Calu3 (cell line): ENCODE data around the gene FOXP1. TPM values are rescaled to one million over a fixed set of nuclear protein-coding genes. Genes with fewer than 3 reads are reported as not detected.

ENCODE experiments used
- BruUV-seq: library from RNA; stranded (reverse); fragments of 400-500 nt; replicated peaks from 2 replicates; lab custom pipeline; 2021; lab: Mats Ljungman, UMichigan
- CTCF ChIA-PET: fragments of 300-600 bp; sonication (Branson Sonifier 250); formaldehyde crosslinking; loops from one replicate; lab custom pipeline; 2022; ENCODE audit warnings: antibody characterized with exemption; lab: Charles Lee
- DNase-seq: peaks from one replicate; pipeline ENCODE4 v3.0.0; 2022
- H3K27ac Mint-ChIP-seq: one replicate; pipeline ENCODE4 v1.8.0; 2022; ENCODE audit warnings: mixed read lengths; ENCODE audit not compliant: unreplicated experiment
- H3K27me3 Mint-ChIP-seq: one replicate; pipeline ENCODE4 v1.8.0; 2022; ENCODE audit warnings: mixed read lengths; ENCODE audit not compliant: unreplicated experiment
- H3K36me3 Mint-ChIP-seq: one replicate; pipeline ENCODE4 v1.8.0; 2022; ENCODE audit warnings: mild to moderate bottlenecking, moderate library complexity, mixed read lengths; ENCODE audit not compliant: insufficient read depth, unreplicated experiment
- H3K4me1 Mint-ChIP-seq: one replicate; pipeline ENCODE4 v1.8.0; 2022; ENCODE audit warnings: mild to moderate bottlenecking, low read depth, mixed read lengths; ENCODE audit not compliant: unreplicated experiment
- H3K4me3 Mint-ChIP-seq: one replicate; pipeline ENCODE4 v1.8.0; 2022; ENCODE audit warnings: mild to moderate bottlenecking, low read depth, moderate library complexity, mixed read lengths; ENCODE audit not compliant: unreplicated experiment
- H3K9me3 Mint-ChIP-seq: one replicate; pipeline ENCODE4 v1.8.0; 2022; ENCODE audit warnings: low read depth, mixed read lengths; ENCODE audit not compliant: unreplicated experiment
- CTCF ChIP-seq: fragments of 200-600 bp; IDR thresholded peaks from one replicate; pipeline ENCODE4 v1.8.0; 2022; ENCODE audit warnings: antibody characterized with exemption; ENCODE audit not compliant: unreplicated experiment
- intact Hi-C: fragments of 100-400 bp; cut with micrococcal nuclease; formaldehyde crosslinking; loops from one replicate; pipeline ENCODE4 v1.10.0; 2022; ENCODE audit not compliant: unreplicated experiment
- total RNA-seq: library from RNA; stranded (reverse); gene quantifications from 2 replicates; pipeline ENCODE4 v1.2.3, GENCODE V29; 2022

The FOXP1 gene
- total RNA-seq, 1 experiment from 2014 or later, result 82.8 TPM

DNA sequence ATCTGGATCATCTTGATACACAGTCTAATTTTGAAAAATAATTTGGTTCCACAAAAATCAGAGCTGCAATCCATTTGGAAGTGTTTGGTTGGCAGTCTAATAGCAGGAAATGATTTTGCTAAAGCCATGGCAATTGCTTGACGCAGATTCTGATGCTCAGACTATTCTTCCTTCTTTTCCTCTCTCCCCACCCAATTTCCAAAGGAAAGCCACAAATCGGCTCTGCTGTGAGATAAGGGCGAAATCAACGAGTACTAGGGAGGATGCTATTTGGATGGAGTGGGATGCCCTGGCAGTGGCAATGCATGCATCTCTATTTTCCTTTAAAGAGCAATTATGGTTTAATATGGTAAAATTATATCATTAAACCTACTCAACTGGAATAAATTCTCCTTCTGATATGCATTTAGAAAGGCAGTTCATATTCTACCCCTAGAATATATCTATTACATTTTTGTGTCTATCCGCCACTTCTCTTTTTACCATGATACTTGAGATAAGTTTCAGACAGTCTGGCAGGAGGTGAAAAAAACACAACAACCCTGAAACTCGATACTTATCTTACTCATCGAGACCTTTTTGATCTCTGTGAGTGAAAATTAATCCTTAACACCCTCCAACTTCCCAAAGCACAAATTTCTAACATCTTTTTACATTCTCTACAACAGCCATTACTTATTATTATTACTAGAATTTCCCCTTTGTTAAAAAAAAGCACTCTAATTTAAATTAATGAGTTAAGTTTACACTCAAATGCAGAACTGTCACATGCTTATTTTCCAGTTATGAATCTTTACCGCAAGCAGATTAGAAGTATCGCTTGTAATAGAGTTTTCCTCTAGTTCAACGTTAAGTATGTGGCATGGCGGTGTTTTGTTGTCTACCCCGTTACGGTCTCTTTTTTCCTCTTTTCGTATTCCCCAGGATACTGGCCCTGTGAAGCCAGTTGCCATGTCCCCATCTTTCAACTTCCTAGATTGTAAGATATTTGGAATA is 433.3 kb downstream of the FOXP1 start:
- no peaks in the 10 kb centered on the region for H3K9me3 Mint-ChIP-seq
- no peak for DNase-seq
- no peak for TF ChIP-seq CTCF
- H3K4me3 Mint-ChIP-seq, result no peak overlapping the region
- H3K4me1 Mint-ChIP-seq, result peaks cover 44% of the 10 kb centered on the region
- no TSS peak for BruUV-seq
- H3K36me3 Mint-ChIP-seq, result no peaks in the 10 kb centered on the region
- CTCF ChIA-PET, result no interaction called here
- no peak overlapping the region for H3K27ac Mint-ChIP-seq
- intact Hi-C loops, result no loop called here
- H3K27me3 Mint-ChIP-seq, result no peaks in the 10 kb centered on the region

GRCh38 chr3:71148455-71149060 is 435.0 kb downstream of the FOXP1 start:
- peak overlapping the region; percentile 8 for H3K27ac Mint-ChIP-seq
- no peaks in the 10 kb centered on the region for H3K36me3 Mint-ChIP-seq
- intact Hi-C loops, result no loop called here
- H3K27me3 Mint-ChIP-seq, result no peaks in the 10 kb centered on the region
- H3K9me3 Mint-ChIP-seq, result no peaks in the 10 kb centered on the region
- BruUV-seq, result no TSS peak
- no peak for TF ChIP-seq CTCF
- CTCF ChIA-PET, result no interaction called here
- H3K4me1 Mint-ChIP-seq, result peaks cover 40% of the 10 kb centered on the region
- no peak overlapping the region for H3K4me3 Mint-ChIP-seq
- DNase-seq, result no peak

DNA sequence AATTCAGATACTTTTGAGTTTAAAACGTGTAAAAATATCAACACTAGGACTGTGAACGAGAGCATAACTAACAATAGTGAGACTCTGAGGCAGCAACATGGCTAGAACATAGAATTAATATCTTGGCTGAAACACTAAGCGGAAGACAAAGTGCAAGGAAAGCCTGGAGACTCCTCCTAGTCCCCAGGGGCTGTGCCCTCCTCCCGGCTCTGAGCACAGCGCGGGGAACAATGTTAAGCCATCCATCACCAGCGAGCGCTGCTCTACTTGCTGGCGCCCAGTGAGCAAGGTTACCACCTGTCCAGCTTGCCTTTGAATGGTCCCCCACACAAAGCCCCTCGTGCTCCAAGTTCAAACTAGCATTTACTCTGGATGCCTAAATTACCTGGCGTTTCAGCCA is 436.9 kb downstream of the FOXP1 start:
- H3K27me3 Mint-ChIP-seq, result no peaks in the 10 kb centered on the region
- H3K9me3 Mint-ChIP-seq, result no peaks in the 10 kb centered on the region
- no peak for DNase-seq
- H3K4me3 Mint-ChIP-seq, result no peak overlapping the region
- H3K27ac Mint-ChIP-seq, result no peak overlapping the region
- intact Hi-C loops, result no loop called here
- H3K4me1 Mint-ChIP-seq, result peaks cover 47% of the 10 kb centered on the region
- CTCF ChIA-PET, result no interaction called here
- no TSS peak for BruUV-seq
- TF ChIP-seq CTCF, result no peak
- H3K36me3 Mint-ChIP-seq, result peaks cover under 1% of the 10 kb centered on the region

DNA sequence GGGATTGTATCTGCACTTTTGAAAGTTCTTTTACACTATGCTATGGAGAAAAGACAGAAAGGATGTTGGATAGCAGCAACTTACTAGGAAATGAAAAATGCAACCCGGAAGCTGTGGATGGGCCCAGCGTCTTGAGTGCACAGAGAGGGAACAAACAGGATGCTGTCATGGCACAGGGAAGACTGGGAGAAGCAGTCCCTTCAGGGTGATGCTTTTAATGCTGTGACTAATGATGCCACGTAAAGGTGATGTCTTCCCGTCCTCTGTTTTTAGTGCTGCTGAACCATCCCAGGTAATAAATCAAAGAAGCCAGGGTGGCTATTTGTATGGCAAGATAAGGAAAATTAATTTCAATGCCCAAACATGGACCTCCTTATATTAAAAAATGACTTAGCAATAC is 437.6 kb downstream of the FOXP1 start:
- TF ChIP-seq CTCF, result no peak
- CTCF ChIA-PET, result no interaction called here
- H3K4me1 Mint-ChIP-seq, result peaks cover 52% of the 10 kb centered on the region

More for the DNA sequence above, 437.6 kb downstream of the FOXP1 start:
- BruUV-seq, result no TSS peak
- intact Hi-C loops, result no loop called here
- Mint-ChIP-seq H3K36me3 (peaks cover 5% of the 10 kb centered on the region), H3K27ac (no peak overlapping the region), H3K4me3 (no peak overlapping the region), H3K27me3 (no peaks in the 10 kb centered on the region), H3K9me3 (no peaks in the 10 kb centered on the region)
- DNase-seq, result no peak
